ENCODE measurements around the gene PCSK6.

GRCh38 chr15:101446518-101447167 lies 42.9 kb downstream of the PCSK6 start:
- TF ChIP-seq CTCF (IDR thresholded peaks at IDR 0.05): no peak
- TF ChIP-seq POLR2A (IDR thresholded peaks at IDR 0.05): no peak

Data from Peyer's patch (tissue), 4 donors.